ENCODE measurements around the gene LIPC.

DNA sequence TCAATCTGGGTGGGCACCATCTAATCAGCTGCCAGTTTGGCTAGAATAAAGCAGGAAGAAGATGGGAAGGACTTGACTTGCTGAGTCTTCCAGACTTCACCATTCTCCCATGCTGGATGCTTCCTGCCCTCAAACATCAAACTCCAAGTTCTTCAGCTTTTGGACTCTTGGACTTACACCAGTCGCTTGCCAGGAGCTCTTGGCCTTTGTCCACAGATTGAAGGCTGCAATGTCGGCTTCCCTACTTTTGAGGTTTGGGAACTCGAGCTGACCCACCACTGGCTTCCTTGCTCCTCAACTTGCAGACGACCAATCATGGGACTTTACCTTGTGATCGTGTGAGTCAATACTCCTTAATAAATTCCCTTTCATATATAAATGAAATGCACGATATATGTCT, 8.6 kb upstream of the LIPC start:
- no peak for TF ChIP-seq YY1 (IDR thresholded peaks at IDR 0.05; ENCODE audit: low read depth)
- no peak for TF ChIP-seq FOXM1 (IDR thresholded peaks at IDR 0.05; ENCODE audit: borderline replicate concordance, low read depth)
- TF ChIP-seq, protein P1, sequence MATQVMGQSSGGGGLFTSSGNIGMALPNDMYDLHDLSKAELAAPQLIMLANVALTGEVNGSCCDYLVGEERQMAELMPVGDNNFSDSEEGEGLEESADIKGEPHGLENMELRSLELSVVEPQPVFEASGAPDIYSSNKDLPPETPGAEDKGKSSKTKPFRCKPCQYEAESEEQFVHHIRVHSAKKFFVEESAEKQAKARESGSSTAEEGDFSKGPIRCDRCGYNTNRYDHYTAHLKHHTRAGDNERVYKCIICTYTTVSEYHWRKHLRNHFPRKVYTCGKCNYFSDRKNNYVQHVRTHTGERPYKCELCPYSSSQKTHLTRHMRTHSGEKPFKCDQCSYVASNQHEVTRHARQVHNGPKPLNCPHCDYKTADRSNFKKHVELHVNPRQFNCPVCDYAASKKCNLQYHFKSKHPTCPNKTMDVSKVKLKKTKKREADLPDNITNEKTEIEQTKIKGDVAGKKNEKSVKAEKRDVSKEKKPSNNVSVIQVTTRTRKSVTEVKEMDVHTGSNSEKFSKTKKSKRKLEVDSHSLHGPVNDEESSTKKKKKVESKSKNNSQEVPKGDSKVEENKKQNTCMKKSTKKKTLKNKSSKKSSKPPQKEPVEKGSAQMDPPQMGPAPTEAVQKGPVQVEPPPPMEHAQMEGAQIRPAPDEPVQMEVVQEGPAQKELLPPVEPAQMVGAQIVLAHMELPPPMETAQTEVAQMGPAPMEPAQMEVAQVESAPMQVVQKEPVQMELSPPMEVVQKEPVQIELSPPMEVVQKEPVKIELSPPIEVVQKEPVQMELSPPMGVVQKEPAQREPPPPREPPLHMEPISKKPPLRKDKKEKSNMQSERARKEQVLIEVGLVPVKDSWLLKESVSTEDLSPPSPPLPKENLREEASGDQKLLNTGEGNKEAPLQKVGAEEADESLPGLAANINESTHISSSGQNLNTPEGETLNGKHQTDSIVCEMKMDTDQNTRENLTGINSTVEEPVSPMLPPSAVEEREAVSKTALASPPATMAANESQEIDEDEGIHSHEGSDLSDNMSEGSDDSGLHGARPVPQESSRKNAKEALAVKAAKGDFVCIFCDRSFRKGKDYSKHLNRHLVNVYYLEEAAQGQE (IDR thresholded peaks at IDR 0.05; ENCODE audit: low read depth) = no peak
- no peak for TF ChIP-seq RAD21 (IDR thresholded peaks at IDR 0.05; ENCODE audit: low read depth)
